HepG2 (cell line): ENCODE measurements around the gene ABCF1. TPM values are rescaled to one million over a fixed set of nuclear protein-coding genes. Genes with fewer than 3 reads are reported as not detected.

Experiments
- ARID3A ChIP-seq: IDR thresholded peaks from 2 replicates; pipeline ENCODE4 v1.6.1; 2012; ENCODE audit warnings: low read depth, low read length, improper control_type of control experiment
- HMG20B ChIP-seq: conservative IDR thresholded peaks from 2 replicates; pipeline ENCODE4 v1.6.1; 2016; ENCODE audit warnings: missing genetic modification reagents, missing compliant biosample characterization
- HMGXB4 ChIP-seq, 2 experiments: sonication (generic) in 1 of 2; formaldehyde crosslinking in 1 of 2; IDR thresholded peaks; 2 replicates each; pipeline versions ENCODE4 v1.4.0 to v1.6.1; 2018 to 2020; ENCODE audit warnings: missing genetic modification reagents in 2 of 2, borderline replicate concordance in 1 of 2, low read depth in 1 of 2, mild to moderate bottlenecking in 1 of 2, missing biosample characterization in 1 of 2
- MXD4 ChIP-seq: IDR thresholded peaks from 2 replicates; pipeline ENCODE4 v1.6.1; 2016; ENCODE audit warnings: mild to moderate bottlenecking, missing biosample characterization, missing genetic modification reagents
- RAD21 ChIP-seq: fragments of 450-650 bp; formaldehyde crosslinking; IDR thresholded peaks from 2 replicates; pipeline ENCODE4 v1.5.0; 2020; ENCODE audit warnings: mild to moderate bottlenecking
- XRCC5 ChIP-seq: fragments of 200-400 bp; formaldehyde crosslinking; optimal IDR thresholded peaks from 2 replicates; pipeline ENCODE3; 2017; ENCODE audit warnings: mild to moderate bottlenecking, low read length
- ZFX ChIP-seq: sonication (generic); formaldehyde crosslinking; IDR thresholded peaks from 2 replicates; pipeline ENCODE4 v1.4.0; 2020; ENCODE audit warnings: mild to moderate bottlenecking, low read depth, missing genetic modification reagents, moderate library complexity
- ZNF205 ChIP-seq: IDR thresholded peaks from 2 replicates; pipeline ENCODE4 v1.6.1; 2018; ENCODE audit warnings: missing biosample characterization, missing genetic modification reagents
- ZNF331 ChIP-seq: sonication (generic); formaldehyde crosslinking; IDR thresholded peaks from 2 replicates; pipeline ENCODE4 v1.4.0; 2020; ENCODE audit warnings: missing genetic modification reagents
- ZNF792 ChIP-seq: IDR thresholded peaks from 2 replicates; pipeline ENCODE4 v1.6.1; 2016
- polyA plus RNA-seq, 8 experiments: library from polyadenylated mRNA; depleted of rRNA in 3 of 8; stranded (reverse) in 7 of 8; unstranded in 1 of 8; fragments of >200 nt; fragmentation: Illumina TruSeq in 4 of 8; extraction: Trizol in 4 of 8; gene quantifications; 2 replicates each; pipeline versions ENCODE4 v1.2.1 to v1.2.3, GENCODE V29; 2011 to 2016; ENCODE audit warnings: low read depth in 4 of 8, missing spikeins in 1 of 8, mixed read lengths in 1 of 8; ENCODE audit not compliant: insufficient read depth in 1 of 8
- total RNA-seq, 5 experiments: library from RNA; depleted of rRNA; stranded (reverse); fragments of >200 nt; fragmentation: Illumina TruSeq; extraction: Trizol; gene quantifications; 2 replicates each; pipeline ENCODE4 v1.2.3, GENCODE V29; 2016; ENCODE audit warnings: low read depth in 1 of 5
- TF ChIP-seq, protein P1 (sequence below): sonication (generic); formaldehyde crosslinking; IDR thresholded peaks from 2 replicates; pipeline ENCODE4 v1.8.0; 2022; ENCODE audit warnings: missing genetic modification reagents, mild to moderate bottlenecking, borderline replicate concordance

The ABCF1 gene
- total and polyA plus RNA-seq, 2 of the 13 experiments (the other 11 are each of a cell fraction or from before 2014, with no cell fraction given) = 25.4 to 98.9 TPM

DNA sequence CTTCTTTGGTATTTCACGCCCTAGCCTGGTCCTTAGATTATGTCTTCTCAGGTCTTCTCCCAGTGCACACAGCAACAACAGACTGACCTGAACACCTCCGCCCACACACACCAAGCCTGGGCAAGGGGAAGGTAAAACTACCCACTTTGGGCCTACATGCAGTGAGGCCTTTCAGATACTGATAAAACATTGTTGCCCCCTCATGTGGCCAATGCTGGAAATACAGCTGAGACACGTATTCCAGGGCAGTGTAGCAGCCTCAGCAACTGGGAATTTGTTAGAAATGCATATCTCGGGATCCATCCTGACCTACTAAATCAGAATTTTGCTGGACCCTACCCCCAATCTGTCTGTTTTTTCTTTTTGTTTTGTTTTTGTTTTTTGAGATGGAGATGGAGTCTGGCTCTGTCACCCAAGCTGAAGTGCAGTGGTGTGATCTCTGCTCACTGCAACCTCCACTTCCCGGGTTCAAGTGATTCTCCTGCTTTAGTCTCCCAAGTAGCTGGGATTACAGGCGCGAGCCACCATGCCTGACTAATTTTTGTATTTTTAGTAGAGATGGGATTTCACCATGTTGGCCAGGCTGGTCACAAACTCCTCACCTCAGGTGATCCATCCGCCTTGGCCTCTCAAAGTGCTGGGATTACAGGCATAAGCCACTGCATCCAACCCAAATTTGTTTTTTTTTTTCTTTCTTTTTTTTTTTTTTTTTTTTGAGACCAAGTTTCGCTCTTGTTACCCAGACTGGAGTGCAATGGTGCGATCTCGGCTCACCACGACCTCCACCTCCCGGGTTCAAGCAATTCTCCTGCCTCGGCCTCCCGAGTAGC lies 26.3 kb downstream of the ABCF1 start (continued):
- TF ChIP-seq, protein P1, sequence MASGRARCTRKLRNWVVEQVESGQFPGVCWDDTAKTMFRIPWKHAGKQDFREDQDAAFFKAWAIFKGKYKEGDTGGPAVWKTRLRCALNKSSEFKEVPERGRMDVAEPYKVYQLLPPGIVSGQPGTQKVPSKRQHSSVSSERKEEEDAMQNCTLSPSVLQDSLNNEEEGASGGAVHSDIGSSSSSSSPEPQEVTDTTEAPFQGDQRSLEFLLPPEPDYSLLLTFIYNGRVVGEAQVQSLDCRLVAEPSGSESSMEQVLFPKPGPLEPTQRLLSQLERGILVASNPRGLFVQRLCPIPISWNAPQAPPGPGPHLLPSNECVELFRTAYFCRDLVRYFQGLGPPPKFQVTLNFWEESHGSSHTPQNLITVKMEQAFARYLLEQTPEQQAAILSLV = peak; percentile 46; the same call in 1 of the 2 replicates
- 0 out of 2 replicates have a peak, but pooled peaks have one; percentile 13 for TF ChIP-seq HMG20B (CRISPR knock-in tag)
- peak; percentile 47; the same call in 1 of the 2 replicates for TF ChIP-seq MXD4 (CRISPR knock-in tag)
- 0 out of 2 replicates have a peak, but pooled peaks have one; percentile 55 for TF ChIP-seq ZNF792
- TF ChIP-seq ZNF331 = peak; percentile 78; the same call in 1 of the 2 replicates
- TF ChIP-seq ZNF205 = peak; percentile 42; the same call in 1 of the 2 replicates
- TF ChIP-seq ZFX (CRISPR knock-in tag) = peak; percentile 92
- TF ChIP-seq XRCC5 = peak; percentile 78
- peak; percentile 80; the same call in 1 of the 2 replicates for TF ChIP-seq ARID3A
- TF ChIP-seq HMGXB4 (CRISPR knock-in tag; IDR thresholded peaks at IDR 0.05; ENCODE audit: borderline replicate concordance in 1 of 2, low read depth in 1 of 2) = peak; percentile 47 to 60; a peak in 2 of 4 replicates
- TF ChIP-seq RAD21 (CRISPR knock-in tag) = peak; percentile 60
